ENCODE data around the gene FIGLA.

Gene FIGLA

GRCh38 chr2:70832386-70832785 is 41.9 kb upstream of the FIGLA start:
- Histone ChIP-seq H3K9me2 (replicated peaks; ENCODE audit: control insufficient read depth, low read length) (no peaks in the 10 kb centered on the region), H3K4me3 (ENCODE audit: low read length) (no peak overlapping the region), H3K9me3 (ENCODE audit: control insufficient read depth, insufficient read depth, low read length) (no peaks in the 10 kb centered on the region), H3K4me1 (ENCODE audit: control insufficient read depth, low read length) (no peaks in the 10 kb centered on the region), H3F3A (ENCODE audit: control insufficient read depth, insufficient read depth) (no peaks in the 10 kb centered on the region), H4K20me1 (ENCODE audit: control insufficient read depth, insufficient read depth, low read depth, low read length) (no peaks in the 10 kb centered on the region), H3K4me2 (ENCODE audit: low read length) (no peak overlapping the region), H3K27me3 (ENCODE audit: control insufficient read depth, low read length) (peaks cover 10% of the 10 kb centered on the region), H3K36me3 (ENCODE audit: control insufficient read depth, low read length) (no peaks in the 10 kb centered on the region), H3K79me2 (ENCODE audit: control insufficient read depth, low read length) (no peaks in the 10 kb centered on the region), H3K27ac (ENCODE audit: low read depth, low read length) (no peak overlapping the region)
- TF ChIP-seq EZH2phosphoT487 (IDR thresholded peaks at IDR 0.05; ENCODE audit: borderline replicate concordance, low read length) = no peak
- no peak for TF ChIP-seq CTCF (IDR thresholded peaks at IDR 0.05; ENCODE audit: low read depth, low read length, poor library complexity, severe bottlenecking)

- no peaks in the 10 kb centered on the region for H3K36me3 ChIP-seq (ENCODE audit: control insufficient read depth, low read length)
- H3K79me2 ChIP-seq (ENCODE audit: control insufficient read depth, low read length) = no peaks in the 10 kb centered on the region
- no peak for TF ChIP-seq CTCF (IDR thresholded peaks at IDR 0.05; ENCODE audit: low read depth, low read length, poor library complexity, severe bottlenecking)
- no peak for TF ChIP-seq EZH2phosphoT487 (IDR thresholded peaks at IDR 0.05; ENCODE audit: borderline replicate concordance, low read length)
- H3K9me2 ChIP-seq (replicated peaks; ENCODE audit: control insufficient read depth, low read length) = no peaks in the 10 kb centered on the region
- no peak overlapping the region for H3K27ac ChIP-seq (ENCODE audit: low read depth, low read length)
- no peak overlapping the region for H3K4me2 ChIP-seq (ENCODE audit: low read length)
- no peaks in the 10 kb centered on the region for H3F3A ChIP-seq (ENCODE audit: control insufficient read depth, insufficient read depth)
- no peaks in the 10 kb centered on the region for H3K9me3 ChIP-seq (ENCODE audit: control insufficient read depth, insufficient read depth, low read length)
- no peaks in the 10 kb centered on the region for H3K4me1 ChIP-seq (ENCODE audit: control insufficient read depth, low read length)
- peaks cover 10% of the 10 kb centered on the region for H3K27me3 ChIP-seq (ENCODE audit: control insufficient read depth, low read length)
- H4K20me1 ChIP-seq (ENCODE audit: control insufficient read depth, insufficient read depth, low read depth, low read length) = no peaks in the 10 kb centered on the region
- no peak overlapping the region for H3K4me3 ChIP-seq (ENCODE audit: low read length)
These were observed 41.4 kb upstream of the FIGLA start for GRCh38 chr2:70831861-70832260.

GRCh38 chr2:70830366-70830765 is 39.9 kb upstream of the FIGLA start:
- Histone ChIP-seq H3K36me3 (ENCODE audit: control insufficient read depth, low read length) (no peaks in the 10 kb centered on the region), H3K4me1 (ENCODE audit: control insufficient read depth, low read length) (no peaks in the 10 kb centered on the region), H4K20me1 (ENCODE audit: control insufficient read depth, insufficient read depth, low read depth, low read length) (no peaks in the 10 kb centered on the region), H3K27me3 (ENCODE audit: control insufficient read depth, low read length) (peaks cover 10% of the 10 kb centered on the region), H3K4me3 (ENCODE audit: low read length) (no peak overlapping the region), H3K27ac (ENCODE audit: low read depth, low read length) (no peak overlapping the region), H3K9me2 (replicated peaks; ENCODE audit: control insufficient read depth, low read length) (no peaks in the 10 kb centered on the region), H3K79me2 (ENCODE audit: control insufficient read depth, low read length) (no peaks in the 10 kb centered on the region), H3K4me2 (ENCODE audit: low read length) (no peak overlapping the region), H3K9me3 (ENCODE audit: control insufficient read depth, insufficient read depth, low read length) (no peaks in the 10 kb centered on the region), H3F3A (ENCODE audit: control insufficient read depth, insufficient read depth) (no peaks in the 10 kb centered on the region)
- no peak for TF ChIP-seq CTCF (IDR thresholded peaks at IDR 0.05; ENCODE audit: low read depth, low read length, poor library complexity, severe bottlenecking)
- TF ChIP-seq EZH2phosphoT487 (IDR thresholded peaks at IDR 0.05; ENCODE audit: borderline replicate concordance, low read length) = no peak

- H3K4me3 ChIP-seq (ENCODE audit: low read length) = no peak overlapping the region
- no peak for TF ChIP-seq CTCF (IDR thresholded peaks at IDR 0.05; ENCODE audit: low read depth, low read length, poor library complexity, severe bottlenecking)
- TF ChIP-seq EZH2phosphoT487 (IDR thresholded peaks at IDR 0.05; ENCODE audit: borderline replicate concordance, low read length) = no peak
- H3K9me2 ChIP-seq (replicated peaks; ENCODE audit: control insufficient read depth, low read length) = no peaks in the 10 kb centered on the region
- H3K27ac ChIP-seq (ENCODE audit: low read depth, low read length) = no peak overlapping the region
- H3K4me2 ChIP-seq (ENCODE audit: low read length) = no peak overlapping the region
- no peaks in the 10 kb centered on the region for H3F3A ChIP-seq (ENCODE audit: control insufficient read depth, insufficient read depth)
- H3K36me3 ChIP-seq (ENCODE audit: control insufficient read depth, low read length) = no peaks in the 10 kb centered on the region
- H4K20me1 ChIP-seq (ENCODE audit: control insufficient read depth, insufficient read depth, low read depth, low read length) = no peaks in the 10 kb centered on the region
- H3K27me3 ChIP-seq (ENCODE audit: control insufficient read depth, low read length) = peaks cover 10% of the 10 kb centered on the region
- H3K4me1 ChIP-seq (ENCODE audit: control insufficient read depth, low read length) = no peaks in the 10 kb centered on the region
- no peaks in the 10 kb centered on the region for H3K9me3 ChIP-seq (ENCODE audit: control insufficient read depth, insufficient read depth, low read length)
- no peaks in the 10 kb centered on the region for H3K79me2 ChIP-seq (ENCODE audit: control insufficient read depth, low read length)
These were observed 39.5 kb upstream of the FIGLA start for GRCh38 chr2:70829916-70830315.

All from DOHH2 (cell line).